Stimulated activated naive CD8-positive, alpha-beta T cell treated with anti-CD3 and anti-CD28 coated beads, Interleukin-15, Interleukin-2, amounts not matched to agents 100 U/mL and 50 U/mL, for 24 hours (primary cell): ENCODE data around the gene STT3B.

Experiments
- ATAC-seq: fragments of 150-1000 bp; cut with Tn5 transposase; one replicate; pipeline ENCODE4 v1.10.0; 2021
- DNase-seq: peaks from one replicate; pipeline ENCODE4 v3.0.0; 2021

The STT3B gene

DNA sequence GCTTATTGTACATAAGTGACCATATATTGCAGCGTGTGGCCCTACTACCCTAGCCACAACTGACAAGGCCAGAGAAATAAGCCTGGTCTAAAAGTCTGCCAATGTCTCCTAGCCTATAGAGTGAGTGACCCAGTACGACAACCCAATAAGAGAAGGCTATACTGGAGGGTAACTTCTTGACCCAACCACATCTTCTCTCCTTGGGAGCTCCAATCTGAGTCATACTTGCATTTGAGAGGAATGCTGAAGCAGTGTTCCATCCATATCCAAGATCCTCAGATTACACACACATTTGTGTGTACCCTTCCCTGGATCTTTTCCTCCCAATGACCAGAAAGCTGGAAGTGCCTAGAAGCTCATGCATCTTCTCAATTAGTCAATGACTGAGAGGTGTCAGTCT is 11.3 kb upstream of the STT3B start:
- ATAC-seq (no peak), DNase-seq (no peak)

DNA sequence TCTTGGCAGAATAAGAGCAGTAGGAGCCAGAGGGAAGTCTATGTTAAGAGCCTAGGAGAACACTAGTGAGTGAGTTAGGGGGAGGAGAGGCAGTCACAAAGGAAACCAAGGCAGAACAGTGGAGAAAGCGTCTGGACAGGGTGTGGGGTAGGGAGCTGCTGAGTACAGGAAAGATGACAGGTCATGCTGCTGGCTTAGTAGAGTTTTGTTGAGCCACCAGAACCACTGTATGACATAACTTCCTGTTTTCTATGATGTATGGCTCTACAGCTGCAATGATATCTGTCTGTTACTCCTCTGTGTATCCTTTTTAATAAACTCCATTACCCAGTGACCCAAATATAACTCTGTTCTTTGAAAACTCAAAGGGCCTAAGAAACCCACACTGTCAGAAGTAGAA is 10.6 kb upstream of the STT3B start:
- no peak for DNase-seq
- peak; percentile 61 for ATAC-seq

DNA sequence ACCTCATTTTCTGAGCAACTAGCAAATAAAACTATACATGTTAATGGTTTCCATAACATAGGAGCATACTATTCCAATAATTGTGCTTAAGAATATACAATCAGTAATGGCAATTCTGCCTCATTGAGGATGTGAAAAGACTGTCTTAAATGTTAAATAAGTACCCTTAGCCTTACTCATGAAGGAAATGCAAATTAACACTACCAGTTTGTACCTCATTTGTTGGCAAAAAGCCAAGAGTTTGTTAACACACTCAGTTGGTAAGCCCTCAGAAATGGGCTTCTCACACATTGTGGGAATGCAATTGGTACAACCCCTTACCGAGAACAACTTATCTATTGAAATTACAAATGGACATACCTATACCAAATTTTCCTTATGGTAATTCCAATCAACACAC is 9.2 kb upstream of the STT3B start:
- DNase-seq (no peak), ATAC-seq (no peak)

DNA sequence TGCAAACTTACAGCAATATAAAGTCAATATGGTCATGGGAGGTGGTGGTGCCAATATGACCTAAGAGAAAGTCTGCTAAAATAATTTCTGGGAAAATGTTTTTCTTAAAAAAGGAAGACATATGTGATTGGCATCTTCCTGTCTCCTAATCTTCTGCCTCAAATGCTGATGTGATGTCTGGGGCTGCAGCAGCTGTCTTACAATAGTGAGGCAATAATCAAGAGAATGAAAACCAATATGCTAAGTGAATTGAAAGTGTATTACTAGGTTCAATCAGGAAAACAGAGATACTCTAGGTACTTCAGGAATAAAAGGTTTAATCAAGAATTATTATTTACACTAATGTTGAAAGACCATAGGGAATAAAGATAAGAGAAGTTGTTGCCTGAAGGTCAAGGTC is 7.2 kb upstream of the STT3B start:
- ATAC-seq, result no peak

DNA sequence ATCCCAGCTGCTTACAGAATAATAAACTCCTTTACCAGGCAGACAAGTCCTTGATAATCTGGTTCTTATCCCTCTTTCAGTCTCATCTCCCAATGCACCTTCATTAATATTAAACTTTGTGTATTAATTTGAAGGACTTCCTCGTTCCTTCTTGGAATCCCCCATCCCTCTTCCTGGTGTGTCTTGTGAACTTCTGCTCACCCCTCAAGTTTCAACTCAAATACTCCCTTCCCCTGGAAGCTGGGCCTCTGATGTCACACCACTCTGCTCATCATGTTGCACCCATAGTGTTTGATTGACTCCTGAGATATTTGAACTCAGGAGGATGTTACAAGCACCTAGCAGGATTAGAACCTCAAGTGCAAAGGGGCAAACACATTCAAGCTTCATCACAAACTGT is 3.3 kb upstream of the STT3B start:
- ATAC-seq (no peak), DNase-seq (no peak)

More for the DNA sequence above, 7.2 kb upstream of the STT3B start:
- no peak for DNase-seq

DNA sequence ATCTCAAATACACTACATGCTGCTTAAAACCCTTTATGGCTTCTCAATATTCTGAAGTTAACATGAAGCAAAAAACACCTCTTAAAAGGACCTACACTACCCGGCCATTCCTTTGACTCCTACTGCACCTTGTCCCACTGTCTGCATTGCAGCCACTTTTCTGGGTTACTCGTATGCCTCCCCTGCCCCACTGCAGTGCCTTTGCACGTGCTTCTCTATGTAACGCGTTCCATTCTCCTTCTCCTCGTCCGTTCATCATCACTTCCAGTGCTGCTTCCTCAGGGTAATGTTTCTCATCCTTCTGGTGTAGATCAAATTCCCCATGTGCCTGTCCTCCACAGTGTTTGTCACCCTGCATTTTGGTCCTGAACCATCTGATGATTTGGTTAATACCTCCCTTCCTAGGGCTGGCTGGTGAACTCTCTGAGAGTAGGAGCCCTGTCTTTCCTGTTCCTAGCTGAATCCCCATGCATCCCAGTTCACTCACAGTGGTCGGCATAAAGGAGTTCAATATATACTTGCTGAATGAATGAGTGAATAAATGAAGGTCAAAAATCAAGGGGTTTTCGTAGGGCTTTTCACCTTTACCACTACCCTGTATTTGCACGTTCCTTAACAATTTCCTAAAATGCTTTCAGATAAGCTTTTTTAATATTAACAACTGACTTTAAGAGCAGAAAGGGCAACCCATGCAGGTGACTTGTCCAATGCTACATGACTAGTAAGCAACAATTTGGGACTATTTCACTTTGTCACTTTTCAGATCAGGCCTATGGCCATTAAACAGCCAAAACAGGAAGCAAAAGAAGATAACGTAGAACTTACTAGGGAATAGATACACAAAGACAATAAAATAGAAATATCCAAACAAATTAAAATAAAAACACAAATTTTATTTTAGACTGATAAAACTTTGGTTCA is 2.4 kb upstream of the STT3B start:
- ATAC-seq, result no peak
- DNase-seq, result no peak

DNA sequence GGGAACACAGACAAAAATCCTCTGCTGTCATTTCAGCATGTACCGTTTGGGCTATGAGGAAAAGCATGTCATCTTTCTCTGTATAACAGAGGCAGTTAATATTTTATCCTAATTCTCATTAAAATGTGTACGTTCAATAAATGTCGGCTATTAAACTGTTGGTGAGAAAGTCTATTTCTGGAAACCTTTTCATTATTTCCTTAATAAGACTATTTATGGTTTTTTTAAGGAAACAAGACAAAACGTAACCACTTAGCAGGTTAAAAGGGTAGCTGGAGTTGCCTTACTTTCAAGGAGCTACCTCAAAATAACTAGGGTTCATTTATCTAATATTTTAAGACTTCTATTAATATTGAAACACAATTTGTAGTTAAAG is 1.8 kb upstream of the STT3B start:
- ATAC-seq, result no peak
- no peak for DNase-seq

DNA sequence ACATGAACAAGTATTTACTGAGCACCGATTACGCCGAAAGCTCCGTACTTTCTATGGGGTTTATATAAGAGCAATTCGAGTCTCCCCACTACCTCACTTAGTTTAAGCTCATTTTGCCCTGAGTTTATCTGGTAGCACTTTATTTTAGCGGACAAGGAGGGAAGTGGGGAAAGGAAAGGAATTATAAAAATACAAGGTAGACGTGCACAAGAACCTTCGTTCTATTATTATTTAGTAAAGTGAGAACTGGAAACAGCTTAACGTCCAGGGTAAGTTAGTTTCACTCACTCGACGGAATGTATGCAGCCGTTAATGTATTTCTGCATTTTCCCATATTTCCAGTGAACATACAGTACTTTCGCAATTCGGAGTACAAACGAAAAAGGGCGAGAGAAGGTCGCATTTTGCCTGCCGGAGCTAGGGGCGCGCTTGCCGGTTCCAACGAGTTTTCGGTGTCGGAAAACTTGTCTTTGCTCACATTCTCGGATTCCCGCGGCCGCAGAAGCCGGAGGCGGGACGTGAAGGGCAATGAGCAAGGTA is 1.2 kb upstream of the STT3B start:
- no peak for ATAC-seq

DNA sequence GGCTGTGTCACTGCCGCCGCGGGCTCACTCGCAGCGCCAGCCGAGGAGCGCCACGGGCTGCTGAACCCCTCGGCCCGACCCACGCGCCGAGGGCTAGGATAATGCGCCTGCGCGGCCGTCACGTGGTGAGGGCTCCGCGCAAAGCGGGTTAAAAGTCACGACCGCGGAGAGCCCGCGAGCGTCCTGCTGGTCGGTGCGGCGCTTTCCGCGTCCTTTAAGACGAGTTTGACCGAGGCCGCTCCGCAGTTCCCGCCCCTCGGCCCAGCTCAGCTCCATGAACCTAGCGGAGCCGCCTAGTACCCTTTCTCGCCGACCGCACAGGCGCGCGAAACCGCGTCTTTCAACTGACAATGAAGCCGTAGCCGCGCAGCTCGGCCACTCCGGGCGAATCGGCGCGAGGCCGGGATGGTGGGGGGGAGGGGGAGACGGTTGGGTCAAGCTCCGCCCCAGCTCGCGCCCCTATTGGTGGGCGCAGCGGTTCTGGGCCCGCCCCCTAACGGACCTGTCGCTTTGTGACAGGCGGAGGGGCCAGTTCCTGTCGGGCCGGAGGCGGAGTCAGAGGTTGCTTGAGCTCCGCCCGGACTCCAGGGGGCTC is 636 bp upstream of the STT3B start:
- ATAC-seq (peak; percentile 89), DNase-seq (peak; percentile 99)

More for the DNA sequence above, 1.2 kb upstream of the STT3B start:
- DNase-seq, result no peak

DNA sequence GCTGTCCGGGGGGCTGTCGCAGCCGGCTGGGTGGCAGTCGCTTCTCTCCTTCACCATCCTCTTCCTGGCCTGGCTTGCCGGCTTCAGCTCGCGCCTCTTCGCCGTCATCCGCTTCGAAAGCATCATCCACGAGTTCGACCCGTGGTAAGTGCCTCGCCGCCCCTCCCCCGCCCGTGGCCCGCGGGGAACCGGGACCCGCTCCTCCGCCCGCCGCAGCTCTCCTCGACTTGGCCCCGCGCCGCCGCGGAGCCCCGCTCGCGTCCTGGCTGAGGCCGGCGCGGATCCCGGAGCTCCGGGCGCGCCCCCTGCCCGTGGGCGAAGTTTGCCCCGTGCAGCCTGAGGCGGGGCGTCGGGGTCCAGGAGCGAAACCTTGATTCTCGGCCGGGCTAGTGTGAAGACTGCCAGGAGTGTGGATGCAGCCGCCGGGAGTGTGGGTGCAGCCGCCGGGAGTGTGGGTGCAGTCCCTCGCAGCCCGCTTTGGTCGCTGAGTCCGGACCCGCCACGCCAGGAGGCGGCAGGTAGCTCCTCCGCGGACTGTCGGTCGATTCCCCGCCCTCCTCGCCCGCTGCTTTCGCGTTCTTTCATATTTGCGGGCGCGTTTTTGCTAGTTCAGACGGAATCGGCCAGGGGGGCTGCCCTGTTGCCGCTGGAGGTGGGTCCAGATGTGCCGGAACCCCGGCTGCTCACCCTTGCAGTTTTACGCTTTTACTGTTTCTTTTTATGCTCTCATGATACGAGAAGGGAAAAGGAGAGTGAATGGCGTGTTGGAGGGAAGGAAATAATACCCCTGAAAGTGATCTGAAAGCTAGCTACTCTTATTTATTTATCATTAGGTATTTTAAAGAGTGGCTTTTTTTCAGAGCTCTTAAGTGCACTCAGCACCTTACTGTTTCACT is 692 bp downstream of the STT3B start:
- DNase-seq, result peak; percentile 64
- peak; percentile 0 for ATAC-seq

DNA sequence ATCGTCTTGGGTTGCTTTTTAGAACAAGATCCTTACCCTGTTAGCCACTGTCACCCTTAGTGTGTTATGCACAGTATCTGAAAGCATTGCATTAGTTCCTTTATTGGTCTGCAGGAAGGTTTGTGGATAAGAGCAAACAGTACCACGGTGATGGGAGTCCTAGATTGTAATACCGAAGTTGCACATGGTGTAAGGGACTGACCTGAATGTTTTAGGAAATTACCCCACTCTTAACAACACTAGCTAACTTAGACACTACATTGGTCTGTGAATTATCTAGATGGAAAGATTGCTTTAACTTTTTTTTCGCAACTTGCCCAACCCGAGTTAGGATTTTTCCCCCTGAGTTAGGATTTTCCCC is 1.3 kb downstream of the STT3B start:
- DNase-seq (no peak), ATAC-seq (no peak)

DNA sequence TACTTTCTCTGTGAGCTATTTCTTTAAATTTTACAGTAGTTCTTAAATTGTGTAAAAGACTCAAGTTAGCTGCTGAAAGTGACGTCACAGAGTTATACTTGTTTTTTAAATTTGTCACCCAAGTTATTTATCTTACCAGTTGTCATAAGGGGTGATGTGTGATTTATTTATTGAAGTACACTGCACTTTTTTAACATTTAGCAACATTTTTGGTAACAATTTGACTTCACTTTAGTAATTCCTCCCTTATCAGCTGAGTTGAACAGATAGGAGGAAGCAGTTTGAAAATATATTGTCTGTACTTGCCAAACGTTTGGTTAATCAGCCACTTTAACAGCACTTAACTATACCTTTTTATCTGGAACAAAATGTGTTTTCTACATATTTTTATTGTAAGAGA is 3.8 kb downstream of the STT3B start:
- DNase-seq (no peak), ATAC-seq (no peak)

DNA sequence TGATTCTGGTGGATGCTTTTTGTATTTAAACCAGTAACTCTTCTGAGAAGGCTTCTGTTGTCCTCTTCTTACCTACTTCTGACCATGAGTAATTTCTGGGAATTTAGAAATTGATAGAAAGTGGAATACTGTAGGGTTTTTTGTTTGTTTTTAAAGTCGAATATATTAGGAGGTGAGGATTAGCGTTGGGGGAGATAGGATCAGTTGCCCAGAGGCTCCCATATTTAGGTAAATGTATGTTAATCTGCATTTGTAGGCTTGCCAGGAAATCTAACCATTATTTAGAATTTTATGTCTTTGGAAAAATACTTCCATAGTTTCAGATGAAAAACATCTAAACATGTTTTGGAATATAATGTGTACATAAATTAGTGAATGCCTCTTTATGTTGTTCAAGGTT is 6.1 kb downstream of the STT3B start:
- ATAC-seq (no peak), DNase-seq (no peak)

DNA sequence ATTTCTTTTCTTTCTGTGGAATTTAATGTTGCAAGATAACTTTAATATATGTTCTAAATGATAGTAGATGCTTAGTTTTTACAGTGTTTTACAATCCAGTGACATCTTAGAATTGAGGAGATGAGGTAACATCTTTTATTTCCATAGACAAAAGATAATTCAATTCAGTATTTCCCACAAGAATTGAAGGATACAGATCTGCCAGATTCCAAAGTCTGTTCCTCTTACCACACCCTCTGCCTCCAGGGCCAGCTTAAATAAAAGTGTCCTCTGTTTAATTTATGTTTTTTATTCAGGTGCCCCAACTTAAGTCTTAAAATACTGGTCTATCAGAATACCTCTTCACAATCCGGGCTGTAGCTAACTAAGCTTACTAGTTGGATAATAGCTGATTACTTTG is 6.5 kb downstream of the STT3B start:
- no peak for DNase-seq
- no peak for ATAC-seq

DNA sequence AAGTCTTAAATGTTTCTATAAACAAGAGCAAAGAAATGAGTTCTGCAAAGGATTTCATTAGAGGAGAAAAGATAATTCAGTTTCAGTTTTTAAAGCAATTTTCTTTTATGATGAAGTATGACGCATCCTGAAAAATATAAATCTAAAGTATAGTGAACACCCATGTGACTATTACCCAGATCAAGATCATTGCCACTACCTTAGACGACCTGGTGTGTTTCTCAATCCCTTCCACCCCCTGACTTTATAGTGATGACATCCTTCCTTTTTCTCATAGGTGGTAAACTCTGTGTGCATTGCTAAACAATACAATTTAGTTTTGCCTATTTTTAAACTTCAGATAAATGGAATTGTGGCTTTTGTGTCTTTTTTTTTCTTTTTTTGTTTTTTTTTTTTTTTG is 8.4 kb downstream of the STT3B start:
- ATAC-seq (peak; percentile 77), DNase-seq (no peak)

DNA sequence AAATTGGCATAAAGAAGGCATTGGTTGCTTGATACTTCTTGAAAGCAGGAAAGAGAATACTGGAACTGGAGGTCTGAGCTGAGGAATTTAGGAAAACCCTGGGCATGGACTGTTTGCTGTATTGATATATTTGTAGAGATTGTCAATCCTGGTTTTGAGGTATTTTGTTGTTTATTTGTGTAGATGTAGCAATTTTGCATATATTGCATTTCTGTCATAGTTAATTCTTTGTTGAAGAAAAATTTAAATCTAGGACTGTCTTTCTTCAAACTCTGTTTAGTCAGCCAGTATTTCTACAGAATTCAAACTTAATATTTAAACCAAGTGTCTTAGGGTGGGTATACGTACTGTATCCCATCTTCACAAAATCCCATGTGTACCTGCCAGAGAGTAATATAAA is 9.5 kb downstream of the STT3B start:
- ATAC-seq (no peak), DNase-seq (no peak)

DNA sequence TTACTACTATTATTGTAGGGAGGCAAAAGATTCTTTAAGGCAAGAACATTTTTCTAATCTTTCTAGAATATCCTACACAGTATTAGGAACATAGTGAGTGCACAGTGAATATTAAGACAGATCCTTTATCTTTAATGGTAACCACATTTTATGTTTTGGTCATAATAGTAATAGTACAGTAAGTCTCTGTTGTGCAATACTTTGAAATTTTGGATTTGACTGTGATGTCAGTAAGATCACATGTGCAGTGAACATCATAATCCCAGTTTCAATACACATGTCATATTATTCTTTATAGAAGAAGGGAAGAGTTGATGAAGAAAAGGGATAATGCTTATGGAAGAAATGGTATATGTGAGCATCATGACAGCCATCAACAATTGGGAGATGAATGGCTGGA is 10.7 kb downstream of the STT3B start:
- DNase-seq (no peak), ATAC-seq (no peak)

DNA sequence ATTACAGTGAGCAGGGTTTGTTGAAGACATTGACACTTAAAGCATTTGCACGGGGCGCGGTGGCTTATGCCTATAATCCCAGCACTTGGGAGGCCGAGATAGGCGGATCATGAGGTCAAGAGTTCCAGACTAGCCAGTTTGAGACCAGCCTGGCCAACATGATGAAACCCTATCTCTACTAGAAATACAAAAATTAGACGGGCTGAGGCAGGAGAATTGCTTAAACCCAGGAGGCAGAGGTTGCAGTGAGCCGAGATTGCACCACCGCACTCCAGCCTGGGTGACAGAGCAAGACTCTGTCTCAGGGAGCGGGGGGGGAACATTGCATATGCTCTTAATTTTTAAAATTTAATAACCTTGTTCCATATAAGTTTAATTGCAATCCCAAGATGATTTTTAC is 11.9 kb downstream of the STT3B start:
- ATAC-seq (no peak), DNase-seq (no peak)

DNA sequence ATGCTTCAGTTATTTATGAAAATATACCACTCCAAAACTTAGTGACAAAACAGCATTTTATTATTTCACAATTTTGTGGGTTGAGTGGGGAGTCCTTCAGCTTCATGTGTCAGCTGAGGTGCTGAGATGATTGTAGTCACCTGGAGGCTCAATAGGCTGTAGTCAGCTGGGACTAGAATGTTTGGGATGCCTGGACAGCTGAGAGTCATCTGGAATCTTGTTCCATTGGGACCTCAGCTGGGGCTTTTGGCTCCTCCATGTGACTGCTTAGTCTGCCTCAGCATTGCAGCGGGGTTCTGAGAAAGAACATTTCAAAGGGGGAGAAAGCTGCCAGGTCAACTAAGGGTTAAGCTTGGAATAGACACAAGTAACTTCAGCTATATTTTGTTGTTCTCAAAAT is 13.4 kb downstream of the STT3B start:
- ATAC-seq, result no peak
- no peak for DNase-seq

DNA sequence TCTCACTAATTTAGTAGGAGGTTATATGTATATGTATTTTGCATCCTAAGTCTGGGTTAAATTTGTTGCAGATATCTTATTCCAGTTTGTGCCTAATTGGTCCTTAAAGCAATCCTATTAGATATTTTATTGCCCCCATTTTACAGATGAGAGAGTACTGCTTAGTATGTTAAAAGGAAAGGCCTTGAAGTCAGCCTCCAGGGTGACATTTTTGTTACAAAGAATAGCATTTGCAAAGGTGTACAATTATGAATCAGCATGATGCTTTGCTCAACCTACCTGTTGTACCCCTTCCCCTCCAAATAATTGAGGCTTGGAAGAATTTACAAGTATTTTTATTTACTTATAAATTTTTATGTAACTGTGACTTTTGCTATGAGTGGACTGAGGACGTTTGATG is 14.0 kb downstream of the STT3B start:
- DNase-seq, result no peak
- ATAC-seq, result no peak

DNA sequence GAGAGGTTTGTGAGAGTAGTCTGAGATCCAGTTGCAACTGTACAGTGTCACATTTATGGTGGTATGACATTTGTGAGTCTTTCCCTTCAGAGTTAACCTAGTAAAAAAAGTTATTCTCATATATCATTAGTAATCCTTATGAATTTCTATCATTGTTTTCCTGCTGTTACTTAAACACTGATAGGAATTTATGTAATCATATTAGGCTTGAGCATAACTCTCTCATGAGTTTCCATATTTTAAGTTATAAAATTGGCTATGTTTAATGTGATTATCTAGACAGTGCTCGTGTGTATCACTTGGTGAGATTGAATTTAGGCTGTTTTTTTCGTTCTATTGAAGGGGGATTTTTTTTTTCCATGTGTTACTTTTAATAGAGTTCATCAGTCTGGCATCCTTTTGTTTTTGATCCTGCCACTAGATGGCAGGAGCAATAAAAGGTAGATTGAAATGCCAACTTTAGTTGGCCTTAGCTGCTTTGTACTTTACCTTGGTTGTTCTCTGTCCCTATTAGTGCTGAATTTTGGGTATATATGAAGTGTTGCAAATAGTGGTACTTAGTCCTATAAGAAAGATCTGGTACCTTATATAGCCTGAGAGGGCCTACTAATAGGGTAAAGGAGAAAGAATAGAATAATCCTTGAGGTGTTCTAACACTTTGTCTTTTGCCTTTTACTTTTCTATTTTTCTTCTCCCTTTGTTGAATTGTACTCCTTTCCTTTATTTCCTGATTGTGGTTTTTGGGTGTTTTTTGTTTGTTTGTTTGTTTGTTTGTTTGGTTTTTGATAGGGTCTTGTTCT is 17.9 kb downstream of the STT3B start:
- no peak for ATAC-seq
- DNase-seq, result no peak

DNA sequence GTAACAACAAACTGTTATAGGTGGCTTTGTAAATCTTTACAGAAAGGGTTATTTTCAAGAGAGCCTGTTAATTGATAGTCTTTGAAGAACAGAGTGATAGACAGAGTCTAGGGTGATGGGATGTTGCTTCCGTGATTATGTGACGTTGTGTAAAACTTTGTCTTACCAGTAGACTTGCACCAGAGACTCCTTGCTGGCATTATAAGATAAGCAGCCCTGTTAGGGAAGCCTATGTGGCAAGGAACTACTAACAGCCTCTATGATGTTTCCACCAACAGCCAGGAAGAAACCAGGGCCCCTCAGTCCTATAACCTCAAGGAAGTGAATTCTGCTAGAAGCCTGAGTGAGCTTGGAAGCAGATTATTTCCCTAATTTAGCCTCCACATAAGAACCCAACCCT is 18.9 kb downstream of the STT3B start:
- ATAC-seq, result no peak

More for the DNA sequence above, 18.9 kb downstream of the STT3B start:
- DNase-seq, result no peak
